ENCODE measurements around the gene ARHGDIG.

Gene ARHGDIG

DNA sequence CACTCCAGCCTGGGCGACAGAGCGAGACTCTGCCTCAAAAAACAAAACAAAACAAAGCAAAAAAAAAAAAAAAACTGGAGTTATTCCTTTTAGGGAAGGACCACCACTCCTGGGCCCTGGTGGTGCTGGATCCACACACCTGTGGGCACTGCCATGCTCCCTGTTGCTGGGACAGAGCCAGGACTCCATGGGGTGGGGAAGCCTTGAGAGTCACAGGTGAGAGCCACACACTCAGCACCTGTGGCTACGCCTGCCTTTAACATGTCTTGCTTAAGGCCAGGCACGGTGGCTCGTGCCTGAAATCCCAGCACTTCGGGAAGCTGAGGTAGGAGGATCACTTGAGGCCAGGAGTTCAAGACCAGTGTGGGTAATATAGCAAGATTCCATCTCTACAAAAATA lies 20.8 kb downstream of the ARHGDIG start:
- DNase-seq (ENCODE audit: low read depth): no peak

DNA sequence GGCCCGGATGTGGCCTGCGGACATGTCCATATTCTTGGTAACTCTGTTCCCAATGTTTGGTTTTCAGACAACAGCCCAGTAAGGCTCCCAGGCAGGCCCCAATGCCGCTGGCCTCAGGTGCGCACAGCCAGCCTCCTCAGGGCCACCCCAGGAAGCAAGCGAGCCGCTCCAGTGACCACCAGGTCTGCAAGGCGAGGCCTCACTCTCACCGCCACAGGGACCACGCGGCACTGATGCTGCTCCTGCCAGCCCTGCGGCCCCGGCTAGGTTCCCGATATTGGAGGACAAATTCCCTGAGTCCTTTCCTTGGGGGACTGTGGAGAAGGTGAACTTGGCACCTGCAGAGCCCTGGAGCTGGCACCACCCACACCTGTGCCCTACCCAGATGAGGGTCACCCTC lies 21.6 kb downstream of the ARHGDIG start:
- no peak for DNase-seq (ENCODE audit: low read depth)

DNA sequence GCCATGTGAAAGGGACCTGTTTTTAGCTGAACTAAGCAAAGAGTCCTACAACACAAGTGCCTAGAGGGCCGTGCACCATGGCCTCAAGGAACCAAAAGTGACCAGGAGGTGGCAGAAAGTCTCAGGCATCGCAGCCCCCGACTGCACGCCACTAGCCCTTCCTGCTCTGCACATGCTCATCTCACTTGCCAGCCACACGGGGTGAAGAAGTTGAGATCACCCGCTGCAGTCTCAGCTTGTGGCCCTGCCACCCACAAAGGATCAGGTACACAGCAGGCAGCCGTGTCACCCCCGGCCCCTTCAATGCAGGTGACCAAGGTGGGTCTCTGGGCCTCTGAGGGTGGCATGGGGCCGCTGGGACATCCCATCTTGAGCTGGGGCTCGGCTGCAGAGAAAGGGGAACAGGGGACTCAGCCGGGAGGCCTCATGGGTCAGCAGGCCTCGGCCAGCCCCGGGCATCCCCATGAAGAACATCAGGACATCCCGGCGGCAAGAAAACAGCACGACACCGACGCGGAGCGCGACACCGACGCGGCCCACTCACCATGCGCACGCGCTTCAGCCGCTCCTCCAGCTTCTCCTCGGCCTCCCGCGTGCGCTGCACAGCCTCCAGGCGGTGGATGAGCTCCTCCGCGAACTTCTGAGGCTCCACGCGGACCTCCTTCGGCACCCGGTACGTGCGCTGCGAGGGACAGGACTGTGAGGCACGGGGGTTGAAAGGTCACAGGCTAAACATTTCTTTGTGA lies 23.5 kb downstream of the ARHGDIG start:
- DNase-seq (ENCODE audit: low read depth): no peak

DNA sequence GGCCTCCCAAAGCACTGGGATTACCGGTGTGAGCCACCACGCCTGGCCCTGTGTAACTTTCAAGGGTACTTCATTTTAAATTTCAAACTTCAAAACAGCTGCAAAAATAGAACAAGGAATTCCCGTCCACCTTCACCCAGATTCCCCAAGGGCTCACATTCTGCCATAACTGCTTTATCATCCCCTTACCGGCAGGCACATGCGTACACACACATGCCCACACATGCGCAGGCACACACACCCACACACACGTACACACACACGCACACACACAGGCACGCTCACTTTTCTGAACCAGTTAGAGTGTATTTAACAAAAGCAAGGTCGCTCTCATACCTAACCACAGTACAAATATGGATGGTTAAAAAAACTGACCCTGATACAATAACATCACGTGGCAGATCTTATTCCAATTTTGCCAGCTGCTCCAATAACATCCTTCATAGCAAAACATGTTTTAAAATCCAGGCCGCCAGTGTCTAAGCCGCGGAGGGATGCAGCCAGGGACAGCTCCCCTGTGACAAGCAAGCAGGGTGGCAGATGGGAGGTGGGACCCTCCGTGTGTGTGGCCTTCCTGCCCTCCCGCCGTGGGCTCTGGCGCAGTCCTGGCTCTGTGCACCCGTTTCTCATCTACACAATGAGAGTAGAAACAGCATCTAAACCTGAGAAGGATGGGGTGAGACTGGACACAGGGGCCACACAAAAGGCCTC lies 25.7 kb downstream of the ARHGDIG start:
- no peak for DNase-seq (ENCODE audit: low read depth)

DNA sequence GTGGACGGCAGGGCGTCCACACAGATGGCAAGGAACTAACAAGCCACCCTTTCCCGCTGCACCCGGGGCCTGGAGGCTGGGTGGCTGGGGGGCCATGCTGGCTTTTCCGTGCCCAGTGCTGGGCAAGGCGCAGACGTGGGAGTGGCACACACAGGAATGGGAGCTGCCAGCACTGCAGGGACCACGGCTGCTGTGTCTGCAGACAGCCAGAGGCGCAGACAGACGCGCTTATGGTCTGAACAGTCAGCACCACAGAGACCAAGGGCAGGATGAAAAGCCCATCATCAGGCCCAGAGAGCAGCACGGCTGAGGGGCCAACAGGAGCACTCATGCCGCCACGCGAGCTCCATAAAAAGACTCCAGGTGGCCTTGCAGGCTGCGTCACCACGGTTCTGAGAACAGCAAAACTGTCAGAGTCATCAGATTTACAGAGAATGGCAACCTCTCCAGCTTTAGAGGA lies 26.6 kb downstream of the ARHGDIG start:
- no peak for DNase-seq (ENCODE audit: low read depth)

DNA sequence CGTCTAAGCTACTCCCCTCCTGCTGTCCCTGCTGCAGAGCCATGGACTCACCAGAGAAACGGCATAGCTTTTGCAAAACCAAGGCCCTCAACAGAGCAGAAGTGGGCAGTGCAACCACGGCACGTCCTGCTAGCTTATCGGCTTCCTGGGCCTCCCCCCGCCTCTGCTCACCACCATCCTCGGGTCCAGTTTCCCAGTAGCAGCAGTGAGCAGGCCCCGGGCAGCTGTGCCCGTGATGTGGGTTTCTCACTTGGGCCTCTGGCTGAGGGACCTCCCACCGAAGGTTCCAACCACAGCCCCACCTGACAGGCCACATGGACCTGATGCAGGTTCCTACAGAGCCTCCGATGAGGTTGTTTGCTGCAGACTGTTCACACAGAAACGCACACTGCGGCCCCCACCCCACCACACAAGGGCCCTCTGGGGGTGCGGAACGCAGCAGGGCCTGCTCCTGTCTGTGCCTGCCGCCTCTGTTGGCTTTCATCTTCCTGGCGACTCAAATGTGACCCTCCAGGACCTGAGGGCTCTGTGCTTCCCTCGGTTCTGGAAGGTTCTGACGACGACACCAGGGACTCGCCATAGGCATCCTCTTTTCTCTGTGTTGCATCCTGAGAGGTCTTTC lies 27.4 kb downstream of the ARHGDIG start:
- no peak for DNase-seq (ENCODE audit: low read depth)

DNA sequence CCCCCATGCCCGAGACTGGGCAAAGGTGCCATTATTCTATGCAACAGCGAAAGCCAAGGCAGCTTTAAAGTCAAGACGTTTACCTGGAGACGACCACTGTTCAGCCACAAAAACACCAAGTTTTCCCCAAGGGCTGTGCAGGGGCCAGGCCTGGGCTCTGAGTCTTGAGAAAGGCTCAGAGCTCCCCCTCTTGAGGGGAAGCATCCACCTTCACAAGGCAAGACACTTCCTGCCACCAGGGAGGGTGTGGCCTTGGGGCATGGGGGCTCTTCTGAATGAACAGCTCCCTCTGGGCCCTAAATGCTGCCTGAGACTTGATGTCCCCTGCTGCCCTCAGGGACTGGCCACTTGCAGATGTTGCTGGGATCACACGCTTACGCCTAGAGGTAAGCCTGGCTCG lies 29.1 kb downstream of the ARHGDIG start:
- DNase-seq (ENCODE audit: low read depth): no peak

DNA sequence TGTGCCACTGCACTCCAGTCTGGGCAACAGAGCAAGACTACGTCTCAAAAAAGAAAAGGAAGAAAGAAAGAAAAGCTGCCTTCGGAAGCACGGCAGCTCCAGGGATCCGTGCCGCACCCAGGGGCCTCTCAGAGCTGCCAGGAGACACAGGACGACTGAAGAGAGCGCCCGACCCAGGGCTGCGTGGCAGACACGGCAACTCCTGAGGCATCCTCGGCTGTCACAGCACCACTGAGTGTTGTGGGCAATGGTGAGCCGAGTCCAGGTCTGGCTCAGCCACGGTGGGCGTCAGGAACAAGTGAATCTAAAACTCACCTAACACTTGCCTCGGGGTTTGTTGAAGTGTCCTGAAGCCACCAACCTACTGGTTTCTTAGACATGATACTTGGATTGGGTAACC lies 31.3 kb downstream of the ARHGDIG start:
- no peak for DNase-seq (ENCODE audit: low read depth)

DNA sequence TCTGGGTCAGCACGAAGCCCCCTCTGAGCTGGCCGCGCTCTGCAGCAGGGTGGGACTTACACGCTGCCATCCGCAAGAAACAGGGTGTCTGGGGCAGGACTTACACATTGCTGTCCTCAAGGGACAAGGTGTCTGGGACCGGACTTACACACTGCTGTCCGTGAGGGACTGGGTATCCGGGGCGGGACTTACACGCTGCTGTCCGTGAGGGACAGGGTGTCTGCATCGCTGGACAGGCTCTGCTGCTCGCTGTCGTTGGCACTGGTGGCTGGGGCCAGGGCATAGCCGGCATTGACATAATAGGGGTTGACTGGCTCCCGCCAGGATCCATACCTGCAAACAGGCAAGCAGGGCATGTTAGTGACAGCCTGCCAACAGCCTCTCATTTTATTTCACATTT lies 34.0 kb downstream of the ARHGDIG start:
- no peak for DNase-seq (ENCODE audit: low read depth)

DNA sequence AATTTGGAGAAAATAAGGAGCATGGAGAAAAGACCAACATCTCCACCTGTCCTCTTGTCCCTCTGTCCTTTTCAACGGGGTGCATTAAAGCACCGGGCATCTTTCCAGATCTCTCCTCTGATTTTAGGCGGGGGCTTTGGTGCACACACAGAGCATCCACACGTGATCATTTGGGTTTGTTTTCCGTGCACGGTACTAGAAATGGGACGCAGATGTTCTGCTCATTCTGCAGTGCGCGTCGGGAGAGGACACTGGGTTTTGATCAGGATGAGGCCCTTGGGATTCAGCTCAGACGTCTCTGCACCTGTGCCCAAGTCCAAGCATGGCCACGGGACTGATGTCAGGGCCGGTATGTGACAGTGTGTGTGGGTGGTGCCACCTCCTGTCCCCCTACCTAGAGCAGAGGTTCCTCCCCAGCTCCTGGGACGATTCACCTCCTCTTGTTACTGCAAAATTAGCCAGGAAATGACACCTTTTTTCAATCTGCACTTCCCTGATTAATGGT lies 34.5 kb downstream of the ARHGDIG start:
- DNase-seq (ENCODE audit: low read depth): no peak

DNA sequence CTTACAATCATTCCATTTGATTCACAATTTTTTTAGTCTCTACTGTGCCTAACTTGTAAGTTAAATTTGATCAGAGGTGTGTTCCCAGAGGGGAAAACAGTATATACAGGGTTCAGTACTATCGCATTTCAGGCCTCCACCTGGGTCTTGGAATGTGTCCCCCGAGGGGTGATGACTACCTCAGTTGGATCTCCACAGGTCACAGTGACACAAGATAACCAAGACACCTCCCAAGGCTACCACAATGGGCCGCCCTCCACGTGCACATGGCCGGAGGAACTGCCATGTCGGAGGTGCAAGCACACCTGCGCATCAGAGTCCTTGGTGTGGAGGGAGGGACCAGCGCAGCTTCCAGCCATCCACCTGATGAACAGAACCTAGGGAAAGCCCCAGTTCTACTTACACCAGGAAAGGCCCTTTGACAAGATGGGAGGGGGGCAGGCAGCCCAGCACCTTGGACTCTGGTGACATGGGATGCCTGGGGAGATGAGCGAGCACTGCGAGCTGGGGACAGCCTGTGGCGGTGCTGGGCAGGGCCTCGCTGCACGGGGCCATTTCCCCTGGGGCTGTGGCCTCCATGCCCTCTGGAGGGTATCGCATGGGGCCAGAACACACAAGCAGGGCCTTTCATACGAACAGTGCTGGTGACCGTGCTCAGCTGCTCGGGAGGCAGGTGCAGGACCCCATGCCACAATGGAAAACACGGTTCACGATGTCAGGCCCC lies 36.5 kb downstream of the ARHGDIG start:
- DNase-seq (ENCODE audit: low read depth): no peak

DNA sequence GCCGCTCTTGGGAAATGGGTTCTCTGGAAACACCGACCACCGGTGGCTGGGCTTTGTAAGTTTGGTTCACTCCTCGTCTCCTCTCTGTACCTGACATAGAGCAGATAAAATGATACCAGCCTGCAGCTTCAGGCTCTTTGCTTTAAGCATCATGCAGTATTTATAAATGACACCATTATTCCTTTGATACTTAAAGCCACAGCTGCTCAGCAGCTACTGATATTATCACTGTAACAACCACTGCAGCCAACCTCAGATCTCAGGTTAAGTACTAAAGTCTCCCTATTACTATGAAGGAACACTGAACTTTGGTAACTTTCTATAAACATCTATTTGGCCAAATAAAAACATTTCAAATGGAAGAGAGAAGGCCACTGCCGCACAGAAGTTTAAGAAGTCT lies 37.2 kb downstream of the ARHGDIG start:
- DNase-seq (ENCODE audit: low read depth): no peak

DNA sequence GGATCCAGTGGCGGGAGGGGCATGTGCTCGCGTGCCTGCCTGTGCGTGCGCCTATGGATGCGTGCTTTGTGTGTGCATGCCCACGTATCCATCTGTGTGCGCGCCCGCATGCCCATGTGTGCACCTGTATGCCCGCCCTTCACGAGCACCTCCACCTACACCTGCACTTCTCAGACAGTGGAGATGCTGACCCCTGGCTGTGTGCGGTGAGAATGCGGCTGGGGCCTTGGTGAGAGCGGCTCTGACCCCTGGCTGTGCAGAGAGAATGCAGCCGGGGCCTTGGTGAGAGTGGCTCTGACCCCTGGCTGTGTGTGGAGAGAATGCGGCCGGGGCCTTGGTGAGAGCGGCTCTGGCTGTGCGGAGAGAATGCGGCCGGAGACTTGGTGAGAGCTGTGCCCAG lies 38.2 kb downstream of the ARHGDIG start:
- no peak for DNase-seq (ENCODE audit: low read depth)

DNA sequence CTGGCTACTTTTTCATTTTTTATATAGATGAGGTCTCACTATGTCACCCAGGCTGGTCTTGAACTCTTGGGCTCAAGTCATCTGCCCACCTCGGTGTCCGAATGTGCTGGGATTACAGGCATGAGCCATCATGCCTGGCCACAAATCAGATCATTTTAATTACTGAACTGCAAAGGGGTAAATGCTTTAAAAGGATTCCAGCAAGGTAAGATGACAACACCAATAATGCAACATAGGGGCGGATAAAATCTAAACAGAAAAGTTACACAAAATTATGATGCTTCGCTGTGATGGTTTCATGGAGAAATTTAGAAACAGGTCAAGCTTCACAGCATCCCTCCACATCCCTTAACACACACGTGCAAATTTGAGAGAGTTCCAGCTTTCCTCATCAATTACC lies 39.8 kb downstream of the ARHGDIG start:
- no peak for DNase-seq (ENCODE audit: low read depth)

DNA sequence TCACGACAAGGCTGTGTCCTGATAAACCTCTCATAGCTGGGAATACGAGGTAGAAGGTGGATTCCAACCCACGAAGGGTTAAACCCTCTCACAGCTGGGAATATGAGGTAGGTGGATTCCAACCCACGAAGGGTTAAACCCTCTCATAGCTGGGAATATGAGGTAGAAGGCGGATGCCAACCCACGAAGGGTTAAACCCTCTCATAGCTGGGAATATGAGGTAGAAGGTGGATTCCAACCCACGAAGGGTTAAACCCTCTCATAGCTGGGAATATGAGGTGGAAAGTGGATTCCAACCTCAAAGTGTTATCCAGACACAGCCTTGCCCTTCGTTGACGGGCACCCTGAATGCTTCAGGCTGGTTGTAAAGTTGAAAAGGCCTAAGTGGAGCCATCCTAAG lies 41.1 kb downstream of the ARHGDIG start:
- DNase-seq (ENCODE audit: low read depth): no peak

DNA sequence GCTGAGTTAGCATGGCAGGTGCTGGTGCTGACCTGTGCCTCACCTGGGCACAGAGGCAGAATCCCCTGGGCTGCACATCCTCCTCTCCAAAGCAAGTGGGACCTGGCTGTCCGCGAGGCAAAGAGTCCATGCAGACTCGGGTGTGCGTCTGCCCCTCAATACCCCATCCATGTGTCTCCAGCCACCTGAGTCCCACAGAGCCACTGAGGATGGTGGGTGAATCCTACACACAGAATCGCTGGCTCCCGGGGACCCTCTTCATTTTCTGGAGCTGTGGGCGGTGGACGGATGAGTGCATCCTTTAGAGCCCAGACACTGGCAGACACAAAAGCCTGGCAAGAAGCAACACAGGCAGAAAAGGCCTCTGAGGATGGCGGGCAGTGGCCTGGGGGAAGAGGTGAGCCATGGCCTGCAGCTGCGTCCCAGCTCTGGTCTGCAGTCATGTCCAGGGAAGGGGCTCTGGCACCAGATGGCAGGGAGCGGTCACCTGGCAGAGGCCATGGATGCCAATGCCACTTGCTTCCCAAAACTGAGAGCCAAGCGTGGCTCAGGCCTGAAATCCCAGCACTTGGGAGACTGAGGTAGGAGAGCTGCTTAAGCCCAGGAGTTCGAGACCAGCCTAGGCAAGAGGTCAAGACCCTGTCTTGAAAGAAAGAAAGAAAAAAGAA lies 42.2 kb downstream of the ARHGDIG start:
- no peak for DNase-seq (ENCODE audit: low read depth)

DNA sequence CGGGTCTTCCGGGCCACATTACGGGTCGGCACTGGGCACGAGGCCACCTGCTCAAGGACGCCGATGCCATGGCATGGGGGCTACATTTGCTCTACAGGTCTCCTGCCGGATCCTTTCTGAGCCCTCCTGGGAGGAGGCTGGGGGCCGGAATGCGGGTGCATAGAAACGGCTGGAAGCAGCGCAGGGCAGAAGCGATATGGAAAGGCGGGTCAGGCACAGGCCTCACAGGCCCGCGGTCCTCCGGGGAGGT lies 43.7 kb downstream of the ARHGDIG start:
- DNase-seq (ENCODE audit: low read depth): no peak

DNA sequence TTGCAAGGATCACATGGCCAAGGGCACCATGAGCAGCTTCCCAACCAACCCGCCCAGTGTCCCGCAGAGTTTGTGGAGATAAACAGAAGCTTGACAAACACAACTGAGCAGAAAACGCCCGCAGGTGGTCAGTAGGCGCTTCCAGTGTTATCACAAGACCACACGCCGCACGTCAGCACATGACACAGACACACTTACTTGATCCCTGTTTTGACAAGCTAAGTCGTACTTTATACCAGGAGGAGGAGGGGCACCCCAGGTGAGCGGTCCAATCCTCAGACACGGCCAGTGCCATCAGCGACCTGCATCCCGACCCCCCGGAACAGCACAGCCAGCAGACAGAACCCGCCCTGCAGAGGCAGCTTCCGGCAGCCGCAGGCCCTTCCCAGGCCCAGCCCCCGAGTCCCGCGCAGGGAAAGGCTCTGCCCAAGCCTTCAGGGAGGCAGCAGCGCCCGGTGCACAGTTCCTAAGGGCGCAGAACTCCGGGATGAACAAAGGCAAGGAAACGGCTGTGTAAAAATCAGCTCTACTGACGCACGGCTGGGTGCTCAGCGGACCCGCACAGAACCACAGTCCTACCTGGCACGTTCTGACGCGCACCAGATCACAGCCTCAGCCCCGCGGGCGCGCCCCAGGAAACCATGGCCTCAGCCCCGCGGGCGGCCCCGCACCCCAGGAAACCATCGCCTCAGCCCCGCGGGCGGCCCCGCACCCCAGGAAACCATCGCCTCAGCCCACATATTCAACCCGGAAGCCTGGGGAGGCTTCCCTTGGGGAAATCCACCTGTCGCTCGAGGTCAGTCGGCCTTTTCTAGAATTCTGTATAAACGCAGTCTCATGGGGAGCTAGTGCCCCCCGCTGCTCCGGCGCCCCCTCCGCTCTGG lies 44.3 kb downstream of the ARHGDIG start:
- no peak for DNase-seq (ENCODE audit: low read depth)

DNA sequence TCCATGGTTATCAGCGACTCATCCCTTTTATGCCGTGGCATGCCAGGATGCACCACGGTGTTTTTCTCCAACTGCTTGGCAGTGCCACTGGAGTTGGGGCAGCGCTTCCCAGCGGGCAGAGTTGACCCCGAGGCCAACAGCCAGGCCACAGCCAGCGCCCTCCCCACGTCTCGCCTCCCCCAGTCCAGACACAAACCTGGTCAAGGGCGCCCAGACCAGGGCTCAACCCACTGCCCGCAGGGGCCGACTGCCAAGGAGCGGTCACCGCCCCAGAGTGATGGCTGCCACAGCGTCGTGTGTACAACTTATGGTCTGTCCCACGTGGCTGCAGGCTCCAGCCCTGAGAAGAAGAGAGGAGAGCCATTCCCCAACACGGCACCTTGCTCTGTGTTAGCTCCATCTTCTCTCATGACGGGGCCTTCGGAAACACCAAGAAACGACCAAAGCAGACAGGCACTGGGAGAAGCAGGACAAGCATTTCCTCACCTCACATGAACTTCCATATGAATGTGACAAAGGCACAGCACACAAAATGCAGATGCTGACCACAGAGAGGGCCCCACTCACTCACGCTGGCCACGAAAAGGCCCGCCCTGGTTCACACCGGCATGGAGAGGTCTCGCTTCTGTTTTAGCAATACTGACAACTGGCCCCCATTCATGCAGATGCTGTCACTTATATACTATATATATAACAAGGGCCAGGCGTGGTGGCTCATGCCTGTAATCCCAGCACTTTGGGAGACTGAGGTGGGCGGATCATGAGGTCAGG lies 45.2 kb downstream of the ARHGDIG start:
- DNase-seq (ENCODE audit: low read depth): no peak

DNA sequence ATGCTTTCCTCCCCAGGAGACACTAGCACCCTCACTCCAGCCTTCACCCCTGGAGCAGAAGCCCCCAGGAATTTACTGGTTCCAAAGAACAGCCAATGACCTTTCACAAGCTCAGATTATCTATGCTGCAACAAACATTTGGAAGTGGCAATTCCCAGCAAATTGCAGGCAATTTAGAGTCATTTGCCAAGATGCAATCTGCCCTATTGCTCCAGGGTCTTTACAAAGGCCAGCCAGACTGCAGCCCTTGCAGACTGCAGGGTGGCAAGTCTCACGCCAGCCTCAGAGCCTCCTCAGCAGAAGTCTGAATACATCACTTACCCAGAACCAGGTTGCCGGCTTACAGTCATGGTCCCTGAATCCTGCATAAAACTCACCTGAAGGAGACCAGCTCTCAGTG lies 50.4 kb downstream of the ARHGDIG start:
- no peak for DNase-seq (ENCODE audit: low read depth)
